H1 (cell line): ENCODE data around the gene ARRDC2. TPM values are rescaled to one million over a fixed set of nuclear protein-coding genes. Genes with fewer than 3 reads are reported as not detected.
A peak's percentile ranks its signal among the peaks of the same experiment; 100 is the strongest.

Experiments used
- CTCF ChIA-PET: fragments of 300-600 bp; sonication (Branson Sonifier 250); formaldehyde crosslinking; loops from one replicate; lab custom pipeline; 2021; ENCODE audit not compliant: partially characterized antibody; lab: Charles Lee
- POLR2A ChIA-PET: fragments of 300-600 bp; sonication (Branson Sonifier 250); formaldehyde crosslinking; loops from one replicate; lab custom pipeline; 2021; ENCODE audit warnings: inconsistent platforms; ENCODE audit not compliant: partially characterized antibody; lab: Charles Lee
- DNase-seq, 2 experiments: peaks; one replicate each; pipeline versions ENCODE4 v3.0.0 to v3.0.0-alpha.2; 2010 to 2022; ENCODE audit warnings: low spot score in 2 of 2, low read depth in 1 of 2, mixed read lengths in 1 of 2
- FAIRE-seq: peaks from 2 replicates; lab custom pipeline; 2011; peaks lifted over from hg19 to GRCh38; lab: Jason Lieb, UNC
- H2AFZ ChIP-seq: 2 replicates; pipeline ENCODE4 v1.8.1; 2012; ENCODE audit warnings: low read length, inconsistent platforms
- H2AK5ac ChIP-seq: 2 replicates; pipeline ENCODE4 v1.6.1; 2013; ENCODE audit warnings: low read depth, low read length
- H2BK120ac ChIP-seq: replicated peaks from 2 replicates; pipeline ENCODE3; 2013; ENCODE audit warnings: low read depth, low read length, inconsistent platforms
- H2BK12ac ChIP-seq: 2 replicates; pipeline ENCODE4 v1.6.1; 2013; ENCODE audit warnings: low read depth, low read length
- H2BK15ac ChIP-seq: 2 replicates; pipeline ENCODE4 v1.6.1; 2013; ENCODE audit warnings: low read length
- H2BK20ac ChIP-seq: 2 replicates; pipeline ENCODE4 v1.6.1; 2013; ENCODE audit warnings: low read length
- H2BK5ac ChIP-seq: 2 replicates; pipeline ENCODE4 v1.6.1; 2013; ENCODE audit warnings: low read depth, low read length
- H3K14ac ChIP-seq: 2 replicates; pipeline ENCODE4 v1.6.1; 2013; ENCODE audit warnings: inconsistent platforms; ENCODE audit not compliant: insufficient read length
- H3K18ac ChIP-seq: 2 replicates; pipeline ENCODE4 v1.6.1; 2013; ENCODE audit warnings: low read length; ENCODE audit errors: extremely low read depth
- H3K23ac ChIP-seq: 2 replicates; pipeline ENCODE4 v1.6.1; 2013; ENCODE audit warnings: inconsistent platforms; ENCODE audit not compliant: insufficient read length
- H3K23me2 ChIP-seq: 2 replicates; pipeline ENCODE4 v1.6.1; 2013; ENCODE audit warnings: low read depth, low read length
- H3K27ac ChIP-seq: 2 replicates; pipeline ENCODE4 v1.6.1; 2011; ENCODE audit warnings: low read depth, low read length, inconsistent platforms
- H3K27me3 ChIP-seq, 4 experiments: replicated peaks in 1 of 4; 1 replicate in 1 of 4; 2 replicates in 3 of 4; pipeline versions ENCODE4 v1.6.1 to v1.8.1; 2011 to 2013; ENCODE audit warnings: low read length in 3 of 4, mild to moderate bottlenecking in 3 of 4, inconsistent platforms in 2 of 4, mixed read lengths in 2 of 4, moderate library complexity in 1 of 4; ENCODE audit not compliant: control insufficient read depth in 3 of 4, insufficient read depth in 3 of 4; ENCODE audit errors: extremely low read depth in 1 of 4
- H3K36me3 ChIP-seq, 4 experiments: 2 replicates each; pipeline versions ENCODE4 v1.6.1 to v1.8.1; 2011 to 2013; ENCODE audit warnings: mild to moderate bottlenecking in 4 of 4, low read length in 3 of 4, moderate library complexity in 2 of 4, control low read depth in 1 of 4, inconsistent platforms in 1 of 4; ENCODE audit not compliant: insufficient read depth in 4 of 4, control insufficient read depth in 2 of 4
- H3K4ac ChIP-seq: replicated peaks from 2 replicates; pipeline ENCODE3; 2013; ENCODE audit warnings: low read length, low read depth, mixed read lengths, inconsistent platforms; ENCODE audit not compliant: insufficient read length
- H3K4me1 ChIP-seq, 4 experiments: replicated peaks in 1 of 4; 1 replicate in 1 of 4; 2 replicates in 3 of 4; pipeline versions ENCODE4 v1.6.1 to v1.8.1; 2011 to 2013; ENCODE audit warnings: low read length in 3 of 4, inconsistent platforms in 2 of 4, mixed read lengths in 1 of 4; ENCODE audit not compliant: insufficient read depth in 4 of 4, control insufficient read depth in 3 of 4
- H3K4me2 ChIP-seq, 2 experiments: 2 replicates each; pipeline versions ENCODE4 v1.6.1 to v1.8.1; 2011 to 2013; ENCODE audit warnings: low read depth in 2 of 2, low read length in 2 of 2, control low read depth in 1 of 2, inconsistent platforms in 1 of 2, mild to moderate bottlenecking in 1 of 2; ENCODE audit not compliant: insufficient read depth in 1 of 2
- H3K4me3 ChIP-seq, 4 experiments: fragments of 200-600, 300-600 bp in 1 of 4; sonication (generic), shearing (Covaris generic), sonication (Bioruptor Twin) in 1 of 4; 2 replicates each; pipeline versions ENCODE4 v1.5.1 to v1.8.1; 2011 to 2016; ENCODE audit warnings: low read length in 4 of 4, low read depth in 3 of 4, control low read depth in 2 of 4, inconsistent platforms in 2 of 4, mild to moderate bottlenecking in 2 of 4, mixed read lengths in 1 of 4, moderate library complexity in 1 of 4; ENCODE audit not compliant: insufficient read depth in 2 of 4; ENCODE audit errors: extremely low read depth in 1 of 4
- H3K56ac ChIP-seq: replicated peaks from 2 replicates; pipeline ENCODE3; 2013; ENCODE audit warnings: low read depth, mild to moderate bottlenecking, mixed read lengths, low read length, inconsistent platforms; ENCODE audit not compliant: insufficient read length
- H3K79me1 ChIP-seq: 2 replicates; pipeline ENCODE4 v1.6.1; 2013; ENCODE audit warnings: low read depth, low read length, control low read depth
- H3K79me2 ChIP-seq, 2 experiments: 2 replicates each; pipeline versions ENCODE4 v1.6.1 to v1.8.1; 2012 to 2013; ENCODE audit warnings: low read length in 2 of 2, mild to moderate bottlenecking in 2 of 2, inconsistent platforms in 1 of 2; ENCODE audit not compliant: insufficient read depth in 2 of 2, control insufficient read depth in 1 of 2
- H3K9ac ChIP-seq, 4 experiments: replicated peaks in 1 of 4; 1 replicate in 1 of 4; 2 replicates in 3 of 4; pipeline versions ENCODE4 v1.6.1 to v1.8.1; 2011 to 2013; ENCODE audit warnings: low read depth in 3 of 4, low read length in 3 of 4, control low read depth in 2 of 4, mild to moderate bottlenecking in 2 of 4, moderate library complexity in 2 of 4, inconsistent platforms in 1 of 4; ENCODE audit errors: extremely low read depth in 1 of 4
- H3K9me3 ChIP-seq, 2 experiments: 2 replicates each; pipeline versions ENCODE4 v1.6.1 to v1.8.1; 2012 to 2013; ENCODE audit warnings: mild to moderate bottlenecking in 2 of 2, moderate library complexity in 2 of 2, control low read depth in 1 of 2, inconsistent platforms in 1 of 2, low read depth in 1 of 2, low read length in 1 of 2, mixed read lengths in 1 of 2; ENCODE audit not compliant: insufficient read depth in 2 of 2
- H4K20me1 ChIP-seq, 2 experiments: replicated peaks in 1 of 2; 2 replicates each; pipeline versions ENCODE3 to v1.8.1; 2011 to 2013; ENCODE audit warnings: inconsistent platforms in 2 of 2, low read length in 2 of 2, mild to moderate bottlenecking in 1 of 2; ENCODE audit not compliant: insufficient read depth in 2 of 2, control insufficient read depth in 1 of 2
- H4K5ac ChIP-seq: 2 replicates; pipeline ENCODE4 v1.6.1; 2013; ENCODE audit warnings: low read length, low read depth, mixed read lengths, inconsistent platforms; ENCODE audit not compliant: insufficient read length
- H4K8ac ChIP-seq: 2 replicates; pipeline ENCODE4 v1.8.0; 2013; ENCODE audit warnings: mild to moderate bottlenecking, moderate library complexity, low read length, inconsistent platforms; ENCODE audit not compliant: insufficient read depth; ENCODE audit errors: extremely low read depth
- H4K91ac ChIP-seq: replicated peaks from 2 replicates; pipeline ENCODE3; 2013; ENCODE audit warnings: low read length, mixed read lengths, inconsistent platforms; ENCODE audit not compliant: insufficient read length
- CHD1 ChIP-seq: IDR thresholded peaks from 2 replicates; pipeline ENCODE4 v1.6.1; 2012; ENCODE audit warnings: low read depth, low read length, improper control_type of control experiment
- JUN ChIP-seq: IDR thresholded peaks from 2 replicates; pipeline ENCODE4 v1.6.1; 2011; ENCODE audit warnings: low read depth, mild to moderate bottlenecking, improper control_type of control experiment, low read length
- KDM1A ChIP-seq: fragments of 200-600, 300-600 bp; sonication (generic); IDR thresholded peaks from 2 replicates; pipeline ENCODE4 v1.7.1; 2016; ENCODE audit warnings: mild to moderate bottlenecking, low read length, borderline replicate concordance
- WGBS, 2 experiments: shearing (Covaris generic) in 1 of 2; methylation state at CpG; one replicate each; pipeline versions ENCODE4 v1.1.6 to v1.1.7; 2013 to 2015; ENCODE audit warnings: low lambda C conversion rate in 2 of 2, mixed read lengths in 2 of 2, inconsistent platforms in 1 of 2, low coverage in 1 of 2, missing lambda C conversion rate in 1 of 2; ENCODE audit not compliant: insufficient replicate concordance in 2 of 2, insufficient coverage in 1 of 2, insufficient read length in 1 of 2; ENCODE audit errors: extremely low coverage in 1 of 2, missing lambda C conversion rate in 1 of 2; 5-methylcytosine and 5-hydroxymethylcytosine counted together
- polyA plus RNA-seq, 7 experiments: library from polyadenylated mRNA; depleted of rRNA in 3 of 7; stranded (reverse) in 5 of 7; unstranded in 2 of 7; fragments of >200 nt in 5 of 7; fragments of 200-250 nt in 2 of 7; gene quantifications; 1 replicate in 5 of 7; 2 replicates in 1 of 7; 4 replicates in 1 of 7; pipeline versions ENCODE4 v1.2.1 to v1.2.3, GENCODE V29; 2011 to 2013; ENCODE audit warnings: missing spikeins in 2 of 7, mixed read lengths in 2 of 7
- total RNA-seq: library from RNA; stranded (reverse); fragmentation: NEBNext Ultra II Directional; extraction: Animal tissue kit (Norgen Biotek cat#: 25700); gene quantifications from 2 replicates; pipeline ENCODE4 v1.2.1, GENCODE V29; 2021

ARRDC2 gene
- total and polyA plus RNA-seq, 2 of the 8 experiments (the other 6 are each of a cell fraction or from before 2014, with no cell fraction given) = 5.4 to 6.9 TPM

DNA sequence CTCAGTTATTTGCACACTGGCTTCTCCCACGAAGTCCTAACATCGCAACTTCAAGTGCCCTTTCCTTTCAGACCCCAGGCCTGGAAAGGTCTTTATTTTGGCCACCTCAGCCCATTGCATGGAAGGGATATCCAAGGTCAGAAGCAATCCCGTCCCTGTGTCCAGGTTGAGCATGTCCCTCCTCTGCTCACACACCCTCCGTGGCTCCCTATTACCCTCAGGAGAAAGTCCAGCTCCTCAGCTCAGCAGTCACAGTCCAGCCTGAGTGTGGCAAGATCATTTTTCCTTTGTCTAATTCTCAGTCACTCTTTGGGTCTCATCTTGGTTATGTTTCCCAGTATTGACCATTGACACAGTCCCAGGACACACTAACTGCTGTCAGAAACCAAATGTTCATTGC lies 19.2 kb downstream of the ARRDC2 start:
- peak; percentile 69; the same call in 1 of the 2 replicates for TF ChIP-seq KDM1A
- TF ChIP-seq JUN = no peak
- no peak for TF ChIP-seq CHD1
- TF ChIP-seq, all 59 proteins: peak for 1
- no peaks in the 10 kb centered on the region; a peak in 1 of 7 replicates for H3K27me3 ChIP-seq
- no peak overlapping the region for H3K23ac ChIP-seq
- H3K14ac ChIP-seq = no peak overlapping the region
- H3K27ac ChIP-seq = no peak overlapping the region
- H3K79me2 ChIP-seq = no peaks in the 10 kb centered on the region
- H3K56ac ChIP-seq = no peak overlapping the region
- H2BK20ac ChIP-seq = no peak overlapping the region
- CTCF ChIA-PET = interaction anchor here (2.0 kb wide), 1 partner anchor 30 kb away, joined by 9 read pairs; no protein-coding TSS in a partner anchor
- no peak overlapping the region for H3K4ac ChIP-seq
- H2AFZ ChIP-seq = no peak overlapping the region
- no peak overlapping the region for H3K4me3 ChIP-seq
- H4K91ac ChIP-seq = no peak overlapping the region
- H4K20me1 ChIP-seq = no peaks in the 10 kb centered on the region
- H3K9me3 ChIP-seq = no peaks in the 10 kb centered on the region
- no peak overlapping the region for H4K5ac ChIP-seq
- POLR2A ChIA-PET = interaction anchor here (0.6 to 1.4 kb wide), 2 partner anchors 17 to 41 kb away, joined by 3 read pairs; no protein-coding TSS in a partner anchor
- no peaks in the 10 kb centered on the region for H3K23me2 ChIP-seq
- no peak overlapping the region for H2BK120ac ChIP-seq
- H4K8ac ChIP-seq = no peak overlapping the region
- H2BK5ac ChIP-seq = no peak overlapping the region
- H2AK5ac ChIP-seq = no peak overlapping the region
- no peak overlapping the region for H3K18ac ChIP-seq
- no peak overlapping the region for H2BK12ac ChIP-seq
- no peak overlapping the region for H3K9ac ChIP-seq
- FAIRE-seq (no peak), DNase-seq (no peak)
- H3K4me2 ChIP-seq = no peak overlapping the region
- H2BK15ac ChIP-seq = no peak overlapping the region
- no peaks in the 10 kb centered on the region for H3K79me1 ChIP-seq
- peaks cover 0 to 4% (median 2%) of the 10 kb centered on the region in 4 experiments; a peak in 1 of 7 replicates for H3K4me1 ChIP-seq
- no peaks in the 10 kb centered on the region for H3K36me3 ChIP-seq
- WGBS, 2 experiments = 91% methylated on average over 4 of the region's 4 CpGs; no CpG with 5 or more reads in 1 of the 2 experiments
